Hepatocyte (in vitro differentiated cells): ENCODE data around the gene ARHGAP11A. TPM values are rescaled to one million over a fixed set of nuclear protein-coding genes. Genes with fewer than 3 reads are reported as not detected.

ENCODE experiments used
- DNase-seq: peaks from one replicate; pipeline ENCODE4 v3.0.0-alpha.2; 2016; ENCODE audit warnings: low spot score
- H2AFZ ChIP-seq: fragments of 200-600 bp; sonication (generic); 2 replicates; pipeline ENCODE4 v1.6.0; 2016; ENCODE audit warnings: antibody characterized with exemption, mild to moderate bottlenecking
- H3K27ac ChIP-seq: fragments of 200-600 bp; sonication (generic); 2 replicates; pipeline ENCODE4 v1.5.1; 2016; ENCODE audit warnings: mild to moderate bottlenecking
- H3K27me3 ChIP-seq: fragments of 200-600 bp; sonication (generic); 2 replicates; pipeline ENCODE4 v1.6.1; 2016
- H3K36me3 ChIP-seq: fragments of 200-600 bp; sonication (generic); replicated peaks from 2 replicates; pipeline ENCODE4 v1.5.1; 2016; ENCODE audit warnings: low read depth; ENCODE audit not compliant: insufficient read depth
- H3K4me1 ChIP-seq: fragments of 200-600 bp; sonication (generic); 2 replicates; pipeline ENCODE4 v1.5.1; 2016; ENCODE audit warnings: mild to moderate bottlenecking, moderate library complexity; ENCODE audit not compliant: insufficient read depth
- H3K4me2 ChIP-seq: fragments of 200-600 bp; sonication (generic); 2 replicates; pipeline ENCODE4 v1.6.0; 2016
- H3K4me3 ChIP-seq: fragments of 200-600 bp; sonication (generic); 2 replicates; pipeline ENCODE4 v1.5.1; 2016; ENCODE audit warnings: mild to moderate bottlenecking
- H3K79me2 ChIP-seq: fragments of 200-600 bp; sonication (generic); 2 replicates; pipeline ENCODE4 v1.6.0; 2017; ENCODE audit warnings: mild to moderate bottlenecking
- H3K9me2 ChIP-seq: fragments of 200-600 bp; sonication (generic); replicated peaks from 2 replicates; pipeline ENCODE4 v1.6.0; 2017; ENCODE audit warnings: mild to moderate bottlenecking; ENCODE audit not compliant: insufficient read depth
- H3K9me3 ChIP-seq: fragments of 200-600 bp; sonication (generic); 2 replicates; pipeline ENCODE4 v1.5.1; 2016; ENCODE audit warnings: low read depth, mild to moderate bottlenecking
- H4K20me1 ChIP-seq: fragments of 200-600 bp; sonication (generic); 2 replicates; pipeline ENCODE4 v1.6.0; 2016; ENCODE audit warnings: mild to moderate bottlenecking; ENCODE audit not compliant: insufficient read depth, poor library complexity, severe bottlenecking
- CTCF ChIP-seq: fragments of 200-600 bp; sonication (generic); IDR thresholded peaks from 2 replicates; pipeline ENCODE4 v1.5.1; 2016; ENCODE audit warnings: antibody characterized with exemption, mild to moderate bottlenecking; ENCODE audit not compliant: poor library complexity
- EZH2 ChIP-seq: fragments of 200-600 bp; sonication (generic); IDR thresholded peaks from 2 replicates; pipeline ENCODE4 v1.6.1; 2016; ENCODE audit warnings: antibody characterized with exemption, mild to moderate bottlenecking, borderline replicate concordance
- EZH2phosphoT487 ChIP-seq: fragments of 200-600 bp; sonication (generic); IDR thresholded peaks from one replicate; pipeline ENCODE4 v1.6.1; 2018; ENCODE audit warnings: antibody characterized with exemption, mild to moderate bottlenecking, low read depth, moderate library complexity; ENCODE audit not compliant: unreplicated experiment, severe bottlenecking
- WGBS: methylation state at CpG from one replicate; pipeline ENCODE4 v1.1.6; 2016; ENCODE audit warnings: low lambda C conversion rate; ENCODE audit errors: missing lambda C conversion rate; 5-methylcytosine and 5-hydroxymethylcytosine counted together
- polyA plus RNA-seq: library from polyadenylated mRNA; unstranded; fragments of >200 nt; fragmentation: Nextera tagmentation; extraction: Ambion mirVana; gene quantifications from 2 replicates; pipeline ENCODE4 v1.2.1, GENCODE V29; 2016
- total RNA-seq: library from RNA; depleted of rRNA; stranded (reverse); fragments of >200 nt; gene quantifications from 2 replicates; pipeline ENCODE4 v1.2.3, GENCODE V29; 2014

Gene ARHGAP11A
- total and polyA plus RNA-seq, 2 experiments from 2014 or later: 3.4 to 4.9 TPM

GRCh38 chr15:32636908-32637567, 21.7 kb downstream of the ARHGAP11A start:
- WGBS: 98% methylated on average over 8 of the region's 8 CpGs
- H3K27me3 ChIP-seq: no peaks in the 10 kb centered on the region
- no peak for DNase-seq

GRCh38 chr15:32637704-32638103, 22.4 kb downstream of the ARHGAP11A start:
- no peak for DNase-seq
- H3K27me3 ChIP-seq: no peaks in the 10 kb centered on the region
- no peaks in the 10 kb centered on the region for H4K20me1 ChIP-seq
- H3K27ac ChIP-seq: no peak overlapping the region
- no peaks in the 10 kb centered on the region for H3K9me3 ChIP-seq
- H3K79me2 ChIP-seq: no peaks in the 10 kb centered on the region
- H3K36me3 ChIP-seq: no peaks in the 10 kb centered on the region
- H3K9me2 ChIP-seq: no peaks in the 10 kb centered on the region
- no peak for TF ChIP-seq EZH2phosphoT487
- TF ChIP-seq CTCF: no peak
- TF ChIP-seq EZH2: no peak
- no peak overlapping the region for H3K4me2 ChIP-seq
- WGBS: 93% methylated on average over 1 of the region's 1 CpG
- no peak overlapping the region for H3K4me3 ChIP-seq
- H2AFZ ChIP-seq: no peak overlapping the region
- no peaks in the 10 kb centered on the region for H3K4me1 ChIP-seq

More at GRCh38 chr15:32636908-32637567, 21.7 kb downstream of the ARHGAP11A start:
- no peak overlapping the region for H3K4me2 ChIP-seq
- no peaks in the 10 kb centered on the region for H3K9me3 ChIP-seq
- H3K27ac ChIP-seq: no peak overlapping the region
- TF ChIP-seq CTCF: no peak
- no peak for TF ChIP-seq EZH2
- no peak for TF ChIP-seq EZH2phosphoT487
- H3K9me2 ChIP-seq: no peaks in the 10 kb centered on the region
- no peaks in the 10 kb centered on the region for H3K36me3 ChIP-seq
- no peak overlapping the region for H2AFZ ChIP-seq
- H4K20me1 ChIP-seq: no peaks in the 10 kb centered on the region
- H3K4me1 ChIP-seq: no peaks in the 10 kb centered on the region
- no peak overlapping the region for H3K4me3 ChIP-seq
- no peaks in the 10 kb centered on the region for H3K79me2 ChIP-seq

- peak within 1 kb of the TSS; percentile 85 for H3K4me2 ChIP-seq
- no peak within 1 kb of the TSS for H3K27ac ChIP-seq
- H3K27me3 ChIP-seq: no peaks in the 10 kb centered on the region
- H2AFZ ChIP-seq: peak within 1 kb of the TSS; percentile 88
- H3K36me3 ChIP-seq: no peaks in the 10 kb centered on the region
- DNase-seq: peak; percentile 66
- H3K4me3 ChIP-seq: peak within 1 kb of the TSS; percentile 24
- H3K79me2 ChIP-seq: no peaks in the 10 kb centered on the region
- H3K9me3 ChIP-seq: no peaks in the 10 kb centered on the region
- TF ChIP-seq EZH2phosphoT487 (no peak), CTCF (no peak), EZH2 (no peak)
- 11% methylated on average over 22 of the region's 22 CpGs for WGBS
- no peaks in the 10 kb centered on the region for H3K4me1 ChIP-seq
- H3K9me2 ChIP-seq: no peaks in the 10 kb centered on the region
- H4K20me1 ChIP-seq: no peaks in the 10 kb centered on the region
Observed at GRCh38 chr15:32641517-32642059, 26.3 kb downstream of the ARHGAP11A start, which contains the start of gene SCG5. Gene SCG5, plus strand, starts transcription at chr15:32641710. Its CDS starts 1,883 bp downstream, at chr15:32643593.
